GM23338 (cell line): Measurements from ENCODE around the gene PKD1.

Experiments used
- CREB1 ChIP-seq: fragments of 250-450 bp; sonication (Bioruptor Pico); IDR thresholded peaks from 2 replicates; pipeline ENCODE4 v1.5.0; 2020; ENCODE audit warnings: low read depth, mild to moderate bottlenecking, moderate library complexity
- CTCF ChIP-seq, 2 experiments: fragments of 200-600 bp in 1 of 2; sonication (generic) in 1 of 2; conservative IDR thresholded peaks; 2 replicates each; pipeline versions ENCODE4 v1.5.1 to v1.6.1; 2016 to 2017; ENCODE audit warnings: antibody characterized with exemption in 2 of 2, low read depth in 2 of 2, mild to moderate bottlenecking in 2 of 2, moderate library complexity in 1 of 2
- ETS1 ChIP-seq: IDR thresholded peaks from 2 replicates; pipeline ENCODE4 v1.6.1; 2016; ENCODE audit warnings: antibody characterized with exemption
- EZH2 ChIP-seq: fragments of 200-600 bp; sonication (generic); IDR thresholded peaks from one replicate; pipeline ENCODE4 v1.8.0; 2017; ENCODE audit warnings: antibody characterized with exemption, mild to moderate bottlenecking, low read depth; ENCODE audit not compliant: unreplicated experiment
- EZH2phosphoT487 ChIP-seq: fragments of 200-600 bp; sonication (generic); IDR thresholded peaks from one replicate; pipeline ENCODE4 v1.8.1; 2018; ENCODE audit warnings: antibody characterized with exemption; ENCODE audit not compliant: unreplicated experiment
- JUNB ChIP-seq: IDR thresholded peaks from one replicate; pipeline ENCODE4 v1.6.1; 2016; ENCODE audit warnings: antibody characterized with exemption; ENCODE audit not compliant: unreplicated experiment
- NANOG ChIP-seq: IDR thresholded peaks from 2 replicates; pipeline ENCODE4 v1.6.1; 2016; ENCODE audit warnings: antibody characterized with exemption, borderline replicate concordance
- POLR2AphosphoS5 ChIP-seq: IDR thresholded peaks from 2 replicates; pipeline ENCODE4 v1.6.1; 2016; ENCODE audit warnings: antibody characterized with exemption, low read depth
- REST ChIP-seq: IDR thresholded peaks from one replicate; pipeline ENCODE4 v1.6.1; 2018; ENCODE audit warnings: antibody characterized with exemption; ENCODE audit not compliant: unreplicated experiment
- STAT1 ChIP-seq: IDR thresholded peaks from one replicate; pipeline ENCODE4 v1.6.1; 2016; ENCODE audit warnings: antibody characterized with exemption; ENCODE audit not compliant: unreplicated experiment
- ZNF114 ChIP-seq: fragments of 250-450 bp; sonication (Bioruptor Pico); IDR thresholded peaks from 2 replicates; pipeline ENCODE4 v1.5.0; 2020; ENCODE audit warnings: mild to moderate bottlenecking, moderate library complexity
- ZNF331 ChIP-seq: fragments of 250-450 bp; sonication (Bioruptor Pico); IDR thresholded peaks from 2 replicates; pipeline ENCODE4 v1.5.0; 2020; ENCODE audit warnings: low read depth, mild to moderate bottlenecking, moderate library complexity
- ZNF462 ChIP-seq: fragments of 250-450 bp; sonication (Bioruptor Pico); IDR thresholded peaks from 2 replicates; pipeline ENCODE4 v1.5.0; 2020; ENCODE audit warnings: mild to moderate bottlenecking, moderate library complexity

GRCh38 chr16:2057438-2057837, 78.3 kb downstream of the PKD1 start:
- TF ChIP-seq CTCF (conservative IDR thresholded peaks at IDR 0.05; ENCODE audit: low read depth in 2 of 2) (no peak), EZH2 (no peak), POLR2AphosphoS5 (no peak), REST (no peak), EZH2phosphoT487 (no peak), ZNF331 (CRISPR knock-in tag) (no peak), ETS1 (no peak), CREB1 (CRISPR knock-in tag) (no peak), JUNB (no peak), ZNF114 (CRISPR knock-in tag) (no peak), STAT1 (no peak), NANOG (no peak), ZNF462 (no peak)
